Muscle of arm (tissue), 12 donors: Measurements from ENCODE around the gene PLEKHJ1. TPM values are rescaled to one million over a fixed set of nuclear protein-coding genes. Genes with fewer than 3 reads are reported as not detected.

ENCODE experiments used
- polyA plus RNA-seq, 12 donors: library from polyadenylated mRNA; unstranded; fragments of 120-200 nt; gene quantifications; one replicate each; pipeline ENCODE4 v1.2.1, GENCODE V29; 2013; ENCODE audit not compliant: insufficient read length in 12 of 12

The PLEKHJ1 gene
- polyA plus RNA-seq, 12 donors = 41.5 to 161 (median 54.8) TPM; not detected in 1

Other genes starting within 250 kb of the PLEKHJ1 start
- 10 to 100 TPM in 11 of 12 donors, not detected in 1; 51.2 to 83.3 (median 59.4) TPM for gene BTBD2, start 220.6 kb downstream of the PLEKHJ1 start, polyA plus RNA-seq
- 100 to 1,000 TPM in 3 of 12 donors, 10 to 100 TPM in 9; 51.7 to 925 (median 82.0) TPM for gene MKNK2, start 185.1 kb downstream of the PLEKHJ1 start, polyA plus RNA-seq
- gene MOB3A, start 140.0 kb downstream of the PLEKHJ1 start, polyA plus RNA-seq = 10 to 100 TPM in 11 of 12 donors, not detected in 1; 14.5 to 28.4 (median 15.8) TPM
- 1 to 10 TPM in 9 of 12 donors, under 1 TPM in 1, not detected in 2; 0.97 to 3.8 (median 2.0) TPM for gene IZUMO4, start 139.4 kb downstream of the PLEKHJ1 start, polyA plus RNA-seq
- gene AP3D1, start 84.8 kb downstream of the PLEKHJ1 start, polyA plus RNA-seq = 10 to 100 TPM in 11 of 12 donors, not detected in 1; 32.3 to 77.2 (median 59.1) TPM
- gene DOT1L, start 72.4 kb downstream of the PLEKHJ1 start, polyA plus RNA-seq = 10 to 100 TPM in 11 of 12 donors, not detected in 1; 17.0 to 30.7 (median 21.3) TPM
- 10 to 100 TPM in 11 of 12 donors, not detected in 1; 43.8 to 91.0 (median 53.3) TPM for gene SF3A2, start 495 bp upstream of the PLEKHJ1 start, polyA plus RNA-seq
- 1 to 10 TPM in 10 of 12 donors, under 1 TPM in 1, not detected in 1; 0.28 to 7.8 (median 4.2) TPM for gene AMH, start 13.0 kb upstream of the PLEKHJ1 start, polyA plus RNA-seq
- 100 to 1,000 TPM in 1 of 12 donors, 10 to 100 TPM in 10, not detected in 1; 28.5 to 107 (median 53.7) TPM for gene JSRP1, start 20.1 kb upstream of the PLEKHJ1 start, polyA plus RNA-seq
- under 1 TPM in 7 of 12 donors, not detected in 5; 0.05 to 0.16 (median 0.09) TPM for gene PEAK3, start 45.8 kb upstream of the PLEKHJ1 start, polyA plus RNA-seq
- gene LINGO3, start 71.8 kb upstream of the PLEKHJ1 start, polyA plus RNA-seq = under 1 TPM in 5 of 12 donors, not detected in 7; 0.08 to 0.32 (median 0.11) TPM
- gene LSM7, start 92.3 kb upstream of the PLEKHJ1 start, polyA plus RNA-seq = 10 to 100 TPM in 11 of 12 donors, not detected in 1; 51.9 to 73.7 (median 62.8) TPM
- gene SPPL2B, start 92.4 kb upstream of the PLEKHJ1 start, polyA plus RNA-seq = 10 to 100 TPM in 11 of 12 donors, not detected in 1; 23.0 to 83.0 (median 35.4) TPM
- gene TMPRSS9, start 123.9 kb upstream of the PLEKHJ1 start, polyA plus RNA-seq = 1 to 10 TPM in 1 of 12 donors, under 1 TPM in 10, not detected in 1; 0.10 to 4.4 (median 0.28) TPM
- 100 to 1,000 TPM in 1 of 12 donors, 10 to 100 TPM in 10, not detected in 1; 58.2 to 110 (median 74.9) TPM for gene TIMM13, start 191.3 kb upstream of the PLEKHJ1 start, polyA plus RNA-seq
- 100 to 1,000 TPM in 1 of 12 donors, 10 to 100 TPM in 11; 44.8 to 322 (median 65.0) TPM for gene LMNB2, start 220.6 kb upstream of the PLEKHJ1 start, polyA plus RNA-seq
- 10 to 100 TPM in 5 of 12 donors, 1 to 10 TPM in 6, not detected in 1; 7.8 to 20.2 (median 8.7) TPM for gene GADD45B, start 239.8 kb upstream of the PLEKHJ1 start, polyA plus RNA-seq